ENCODE data around the gene TMEM190.

DNA sequence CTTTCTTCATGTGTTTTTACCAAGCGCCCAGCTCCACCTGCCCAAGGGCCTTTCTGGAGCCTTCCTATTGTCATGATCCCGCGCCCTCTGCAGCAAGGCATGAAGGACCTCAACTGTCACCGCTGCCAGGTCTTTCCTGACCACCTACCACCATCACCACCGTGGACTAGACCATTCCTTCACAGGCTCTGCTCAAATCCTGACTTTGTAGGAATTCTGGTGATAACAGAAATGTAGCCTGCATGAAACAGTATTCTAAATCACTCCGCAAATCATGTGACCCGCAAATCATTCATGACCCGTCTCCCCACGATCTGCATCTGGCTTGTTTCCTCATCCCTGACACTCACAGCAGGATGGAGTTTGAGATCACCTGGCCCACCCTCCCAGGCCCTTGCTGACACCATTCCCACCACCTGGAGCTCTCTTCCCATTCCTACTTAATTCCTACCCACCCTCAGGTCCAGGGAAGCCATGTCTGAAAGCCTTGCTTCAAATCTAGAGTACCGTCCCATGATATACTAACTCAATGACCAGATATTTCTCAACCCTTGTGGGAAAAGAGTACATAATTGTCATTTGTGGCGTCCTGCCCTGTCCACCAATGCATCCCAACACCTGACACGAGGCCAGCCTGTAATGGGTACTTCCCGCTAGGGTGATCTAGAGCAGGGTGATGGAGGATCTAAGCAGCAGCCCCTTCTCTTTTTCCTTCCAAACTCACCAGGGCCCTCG lies 29.6 kb downstream of the TMEM190 start:
- TF ChIP-seq, protein P1, sequence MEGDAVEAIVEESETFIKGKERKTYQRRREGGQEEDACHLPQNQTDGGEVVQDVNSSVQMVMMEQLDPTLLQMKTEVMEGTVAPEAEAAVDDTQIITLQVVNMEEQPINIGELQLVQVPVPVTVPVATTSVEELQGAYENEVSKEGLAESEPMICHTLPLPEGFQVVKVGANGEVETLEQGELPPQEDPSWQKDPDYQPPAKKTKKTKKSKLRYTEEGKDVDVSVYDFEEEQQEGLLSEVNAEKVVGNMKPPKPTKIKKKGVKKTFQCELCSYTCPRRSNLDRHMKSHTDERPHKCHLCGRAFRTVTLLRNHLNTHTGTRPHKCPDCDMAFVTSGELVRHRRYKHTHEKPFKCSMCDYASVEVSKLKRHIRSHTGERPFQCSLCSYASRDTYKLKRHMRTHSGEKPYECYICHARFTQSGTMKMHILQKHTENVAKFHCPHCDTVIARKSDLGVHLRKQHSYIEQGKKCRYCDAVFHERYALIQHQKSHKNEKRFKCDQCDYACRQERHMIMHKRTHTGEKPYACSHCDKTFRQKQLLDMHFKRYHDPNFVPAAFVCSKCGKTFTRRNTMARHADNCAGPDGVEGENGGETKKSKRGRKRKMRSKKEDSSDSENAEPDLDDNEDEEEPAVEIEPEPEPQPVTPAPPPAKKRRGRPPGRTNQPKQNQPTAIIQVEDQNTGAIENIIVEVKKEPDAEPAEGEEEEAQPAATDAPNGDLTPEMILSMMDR (IDR thresholded peaks at IDR 0.05), result no peak
- no peak for TF ChIP-seq POLR2A (IDR thresholded peaks at IDR 0.05)
